HepG2 (cell line): ENCODE data around the gene PLEKHH1. TPM values are rescaled to one million over a fixed set of nuclear protein-coding genes. Genes with fewer than 3 reads are reported as not detected.

Source experiments
- MIER2 ChIP-seq: IDR thresholded peaks from 2 replicates; pipeline ENCODE4 v1.6.1; 2016; ENCODE audit warnings: missing biosample characterization, missing genetic modification reagents
- RBAK ChIP-seq: sonication (generic); formaldehyde crosslinking; IDR thresholded peaks from 2 replicates; pipeline ENCODE4 v1.5.1; 2020; ENCODE audit warnings: mild to moderate bottlenecking, missing genetic modification reagents
- SP2 ChIP-seq: sonication (generic); formaldehyde crosslinking; IDR thresholded peaks from 2 replicates; pipeline ENCODE4 v1.5.1; 2020; ENCODE audit warnings: mild to moderate bottlenecking, missing genetic modification reagents
- ZFP41 ChIP-seq: sonication (generic); formaldehyde crosslinking; IDR thresholded peaks from 2 replicates; pipeline ENCODE4 v1.4.0; 2020; ENCODE audit warnings: mild to moderate bottlenecking, missing genetic modification reagents, borderline replicate concordance
- ZNF296 ChIP-seq: sonication (generic); formaldehyde crosslinking; conservative IDR thresholded peaks from 2 replicates; pipeline ENCODE4 v1.5.0; 2020; ENCODE audit warnings: mild to moderate bottlenecking, missing genetic modification reagents
- polyA plus RNA-seq, 8 experiments: library from polyadenylated mRNA; depleted of rRNA in 3 of 8; stranded (reverse) in 7 of 8; unstranded in 1 of 8; fragments of >200 nt; fragmentation: Illumina TruSeq in 4 of 8; extraction: Trizol in 4 of 8; gene quantifications; 2 replicates each; pipeline versions ENCODE4 v1.2.1 to v1.2.3, GENCODE V29; 2011 to 2016; ENCODE audit warnings: low read depth in 4 of 8, missing spikeins in 1 of 8, mixed read lengths in 1 of 8; ENCODE audit not compliant: insufficient read depth in 1 of 8
- total RNA-seq, 5 experiments: library from RNA; depleted of rRNA; stranded (reverse); fragments of >200 nt; fragmentation: Illumina TruSeq; extraction: Trizol; gene quantifications; 2 replicates each; pipeline ENCODE4 v1.2.3, GENCODE V29; 2016; ENCODE audit warnings: low read depth in 1 of 5
- TF ChIP-seq, protein P1 (sequence below): sonication (generic); formaldehyde crosslinking; IDR thresholded peaks from 2 replicates; pipeline ENCODE4 v1.4.0; 2020; ENCODE audit warnings: missing genetic modification reagents
- TF ChIP-seq, protein P2 (sequence below): IDR thresholded peaks from 2 replicates; pipeline ENCODE4 v1.4.0; 2020; ENCODE audit warnings: mild to moderate bottlenecking, missing genetic modification reagents
- TF ChIP-seq, protein P3 (sequence below): IDR thresholded peaks from 2 replicates; pipeline ENCODE4 v1.6.1; 2016

Gene PLEKHH1
- total and polyA plus RNA-seq, 2 of the 13 experiments (the other 11 are each of a cell fraction or from before 2014, with no cell fraction given), result 8.6 to 15.8 TPM

DNA sequence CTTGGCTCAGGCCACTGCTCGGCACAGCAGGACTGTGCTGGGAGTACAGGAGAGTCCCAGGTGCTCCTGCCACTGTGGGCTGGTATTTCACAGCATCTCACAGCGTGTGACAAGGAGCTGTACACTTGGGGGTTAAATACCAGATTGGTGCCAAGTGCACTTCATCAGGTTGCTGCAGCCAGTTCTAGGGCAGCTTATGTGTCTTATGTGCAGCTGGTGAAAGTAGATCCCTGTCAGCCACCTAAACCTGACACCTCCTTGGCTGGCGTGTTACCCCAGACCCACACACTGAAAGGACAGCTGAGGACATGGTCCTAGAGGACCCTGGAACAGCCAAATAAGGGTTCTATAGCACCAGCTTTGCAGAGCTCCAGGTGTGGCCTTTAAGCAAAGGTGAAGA is 18.9 kb downstream of the PLEKHH1 start (continued):
- TF ChIP-seq, protein P1, sequence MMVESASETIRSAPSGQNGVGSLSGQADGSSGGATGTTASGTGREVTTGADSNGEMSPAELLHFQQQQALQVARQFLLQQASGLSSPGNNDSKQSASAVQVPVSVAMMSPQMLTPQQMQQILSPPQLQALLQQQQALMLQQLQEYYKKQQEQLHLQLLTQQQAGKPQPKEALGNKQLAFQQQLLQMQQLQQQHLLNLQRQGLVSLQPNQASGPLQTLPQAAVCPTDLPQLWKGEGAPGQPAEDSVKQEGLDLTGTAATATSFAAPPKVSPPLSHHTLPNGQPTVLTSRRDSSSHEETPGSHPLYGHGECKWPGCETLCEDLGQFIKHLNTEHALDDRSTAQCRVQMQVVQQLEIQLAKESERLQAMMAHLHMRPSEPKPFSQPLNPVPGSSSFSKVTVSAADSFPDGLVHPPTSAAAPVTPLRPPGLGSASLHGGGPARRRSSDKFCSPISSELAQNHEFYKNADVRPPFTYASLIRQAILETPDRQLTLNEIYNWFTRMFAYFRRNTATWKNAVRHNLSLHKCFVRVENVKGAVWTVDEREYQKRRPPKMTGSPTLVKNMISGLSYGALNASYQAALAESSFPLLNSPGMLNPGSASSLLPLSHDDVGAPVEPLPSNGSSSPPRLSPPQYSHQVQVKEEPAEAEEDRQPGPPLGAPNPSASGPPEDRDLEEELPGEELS (CRISPR knock-in tag), result no peak
- TF ChIP-seq, protein P2, sequence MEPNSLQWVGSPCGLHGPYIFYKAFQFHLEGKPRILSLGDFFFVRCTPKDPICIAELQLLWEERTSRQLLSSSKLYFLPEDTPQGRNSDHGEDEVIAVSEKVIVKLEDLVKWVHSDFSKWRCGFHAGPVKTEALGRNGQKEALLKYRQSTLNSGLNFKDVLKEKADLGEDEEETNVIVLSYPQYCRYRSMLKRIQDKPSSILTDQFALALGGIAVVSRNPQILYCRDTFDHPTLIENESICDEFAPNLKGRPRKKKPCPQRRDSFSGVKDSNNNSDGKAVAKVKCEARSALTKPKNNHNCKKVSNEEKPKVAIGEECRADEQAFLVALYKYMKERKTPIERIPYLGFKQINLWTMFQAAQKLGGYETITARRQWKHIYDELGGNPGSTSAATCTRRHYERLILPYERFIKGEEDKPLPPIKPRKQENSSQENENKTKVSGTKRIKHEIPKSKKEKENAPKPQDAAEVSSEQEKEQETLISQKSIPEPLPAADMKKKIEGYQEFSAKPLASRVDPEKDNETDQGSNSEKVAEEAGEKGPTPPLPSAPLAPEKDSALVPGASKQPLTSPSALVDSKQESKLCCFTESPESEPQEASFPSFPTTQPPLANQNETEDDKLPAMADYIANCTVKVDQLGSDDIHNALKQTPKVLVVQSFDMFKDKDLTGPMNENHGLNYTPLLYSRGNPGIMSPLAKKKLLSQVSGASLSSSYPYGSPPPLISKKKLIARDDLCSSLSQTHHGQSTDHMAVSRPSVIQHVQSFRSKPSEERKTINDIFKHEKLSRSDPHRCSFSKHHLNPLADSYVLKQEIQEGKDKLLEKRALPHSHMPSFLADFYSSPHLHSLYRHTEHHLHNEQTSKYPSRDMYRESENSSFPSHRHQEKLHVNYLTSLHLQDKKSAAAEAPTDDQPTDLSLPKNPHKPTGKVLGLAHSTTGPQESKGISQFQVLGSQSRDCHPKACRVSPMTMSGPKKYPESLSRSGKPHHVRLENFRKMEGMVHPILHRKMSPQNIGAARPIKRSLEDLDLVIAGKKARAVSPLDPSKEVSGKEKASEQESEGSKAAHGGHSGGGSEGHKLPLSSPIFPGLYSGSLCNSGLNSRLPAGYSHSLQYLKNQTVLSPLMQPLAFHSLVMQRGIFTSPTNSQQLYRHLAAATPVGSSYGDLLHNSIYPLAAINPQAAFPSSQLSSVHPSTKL (CRISPR knock-in tag), result no peak
- TF ChIP-seq ZNF296, result no peak
- no peak for TF ChIP-seq SP2 (CRISPR knock-in tag)
- no peak for TF ChIP-seq ZFP41
- TF ChIP-seq, protein P3, sequence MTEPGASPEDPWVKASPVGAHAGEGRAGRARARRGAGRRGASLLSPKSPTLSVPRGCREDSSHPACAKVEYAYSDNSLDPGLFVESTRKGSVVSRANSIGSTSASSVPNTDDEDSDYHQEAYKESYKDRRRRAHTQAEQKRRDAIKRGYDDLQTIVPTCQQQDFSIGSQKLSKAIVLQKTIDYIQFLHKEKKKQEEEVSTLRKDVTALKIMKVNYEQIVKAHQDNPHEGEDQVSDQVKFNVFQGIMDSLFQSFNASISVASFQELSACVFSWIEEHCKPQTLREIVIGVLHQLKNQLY (CRISPR knock-in tag), result no peak
- no peak for TF ChIP-seq MIER2 (CRISPR knock-in tag)
- TF ChIP-seq RBAK, result no peak
